Liver (tissue), 9 donors: ENCODE results near the gene POLD3. TPM values are rescaled to one million over a fixed set of nuclear protein-coding genes. Genes with fewer than 3 reads are reported as not detected.

Experiments
- DNase-seq: peaks from one replicate; pipeline ENCODE4 v3.0.0-alpha.2; 2017; ENCODE audit warnings: low spot score
- H3K27ac ChIP-seq, 2 donors: one replicate each; pipeline ENCODE4 v1.7.0; 2013; ENCODE audit warnings: inconsistent platforms in 2 of 2, low read length in 2 of 2, control low read depth in 1 of 2, low read depth in 1 of 2, mild to moderate bottlenecking in 1 of 2
- H3K27me3 ChIP-seq, 4 donors: one replicate each; pipeline versions ENCODE4 v1.6.1 to v1.7.0; 2013; ENCODE audit warnings: low read length in 3 of 4, inconsistent platforms in 1 of 4, mild to moderate bottlenecking in 1 of 4, moderate library complexity in 1 of 4; ENCODE audit not compliant: control insufficient read depth in 4 of 4, insufficient read depth in 4 of 4
- H3K36me3 ChIP-seq, 4 donors: one replicate each; pipeline versions ENCODE4 v1.6.1 to v1.7.0; 2013; ENCODE audit warnings: low read length in 3 of 4, mild to moderate bottlenecking in 3 of 4, low read depth in 1 of 4, moderate library complexity in 1 of 4; ENCODE audit not compliant: control insufficient read depth in 4 of 4, insufficient read depth in 3 of 4
- H3K4me1 ChIP-seq, 4 donors: one replicate each; pipeline versions ENCODE4 v1.6.1 to v1.7.0; 2013; ENCODE audit warnings: low read length in 3 of 4, mild to moderate bottlenecking in 3 of 4, moderate library complexity in 1 of 4; ENCODE audit not compliant: control insufficient read depth in 4 of 4, insufficient read depth in 4 of 4
- H3K4me3 ChIP-seq, 3 donors: one replicate each; pipeline versions ENCODE4 v1.6.1 to v1.7.0; 2013; ENCODE audit warnings: low read length in 3 of 3, control low read depth in 1 of 3, low read depth in 1 of 3, mild to moderate bottlenecking in 1 of 3
- H3K9ac ChIP-seq, 2 donors: one replicate each; pipeline ENCODE4 v1.7.0; 2013; ENCODE audit warnings: low read length in 2 of 2, mild to moderate bottlenecking in 2 of 2, moderate library complexity in 2 of 2, control low read depth in 1 of 2, low read depth in 1 of 2
- H3K9me3 ChIP-seq, 4 donors: one replicate each; pipeline versions ENCODE4 v1.6.1 to v1.7.0; 2013; ENCODE audit warnings: low read length in 3 of 4; ENCODE audit not compliant: control insufficient read depth in 4 of 4
- EGR1 ChIP-seq, 2 donors: IDR thresholded peaks; 2 replicates each; pipeline ENCODE4 v1.6.1; 2016 to 2018; ENCODE audit warnings: antibody characterized with exemption in 2 of 2, low read depth in 2 of 2
- FOXA1 ChIP-seq: IDR thresholded peaks from 2 replicates; pipeline ENCODE4 v1.6.1; 2016; ENCODE audit warnings: antibody characterized with exemption
- FOXA2 ChIP-seq: IDR thresholded peaks from 2 replicates; pipeline ENCODE4 v1.6.1; 2016; ENCODE audit warnings: antibody characterized with exemption
- GABPA ChIP-seq, 2 donors: IDR thresholded peaks in 1 of 2; conservative IDR thresholded peaks in 1 of 2; 2 replicates each; pipeline ENCODE4 v1.6.1; 2016; ENCODE audit warnings: antibody characterized with exemption in 2 of 2, mild to moderate bottlenecking in 1 of 2, moderate library complexity in 1 of 2
- HNF4A ChIP-seq, 2 donors: conservative IDR thresholded peaks; 2 replicates each; pipeline ENCODE4 v1.6.1; 2016; ENCODE audit warnings: antibody characterized with exemption in 2 of 2, mild to moderate bottlenecking in 2 of 2
- HNF4G ChIP-seq: IDR thresholded peaks from 2 replicates; pipeline ENCODE4 v1.6.1; 2016; ENCODE audit warnings: antibody characterized with exemption
- JUND ChIP-seq, 2 donors: IDR thresholded peaks; 2 replicates each; pipeline ENCODE4 v1.6.1; 2016; ENCODE audit warnings: antibody characterized with exemption in 2 of 2
- NR2F2 ChIP-seq: IDR thresholded peaks from 2 replicates; pipeline ENCODE4 v1.6.1; 2016; ENCODE audit warnings: antibody characterized with exemption
- RAD21 ChIP-seq, 2 donors: IDR thresholded peaks; 2 replicates each; pipeline ENCODE4 v1.6.1; 2016; ENCODE audit warnings: antibody characterized with exemption in 2 of 2, mild to moderate bottlenecking in 2 of 2
- RXRA ChIP-seq, 2 donors: IDR thresholded peaks; 2 replicates each; pipeline ENCODE4 v1.6.1; 2017 to 2018; ENCODE audit warnings: antibody characterized with exemption in 2 of 2, mild to moderate bottlenecking in 1 of 2
- SP1 ChIP-seq: IDR thresholded peaks from 2 replicates; pipeline ENCODE4 v1.6.1; 2018; ENCODE audit warnings: antibody characterized with exemption, mild to moderate bottlenecking
- TAF1 ChIP-seq: conservative IDR thresholded peaks from 2 replicates; pipeline ENCODE4 v1.6.1; 2016; ENCODE audit warnings: antibody characterized with exemption, mild to moderate bottlenecking
- WGBS: extraction: QIAGEN DNeasy Blood & Tissue Kit; methylation state at CpG from one replicate; pipeline ENCODE4 v1.1.7; 2013; 5-methylcytosine and 5-hydroxymethylcytosine counted together
- polyA plus RNA-seq, 2 donors: library from polyadenylated mRNA; stranded (reverse) in 1 of 2; unstranded in 1 of 2; fragments of 200-250 nt in 1 of 2; fragments of >200 nt in 1 of 2; fragmentation: Nextera tagmentation in 1 of 2; extraction: Ambion mirVana in 1 of 2; gene quantifications; one replicate each; pipeline versions ENCODE4 v1.2.1 to v1.2.3, GENCODE V29; 2013 to 2015
- total RNA-seq, 2 donors: library from RNA; depleted of rRNA; stranded (reverse); fragments of >200 nt; gene quantifications; one replicate each; pipeline ENCODE4 v1.2.3, GENCODE V29; 2014
- TF ChIP-seq, protein P1 (sequence below): fragments of 150-350 bp; IDR thresholded peaks from 2 replicates; pipeline ENCODE4 v1.5.1; 2017; ENCODE audit warnings: improper control_type of control experiment, low read depth, low read length; ENCODE audit not compliant: missing input control
- TF ChIP-seq, protein P2 (sequence below): IDR thresholded peaks from 2 replicates; pipeline ENCODE4 v1.6.1; 2016; ENCODE audit warnings: antibody characterized with exemption
- TF ChIP-seq, protein P3 (sequence below): IDR thresholded peaks from 2 replicates; pipeline ENCODE4 v1.6.1; 2016; ENCODE audit warnings: antibody characterized with exemption, mild to moderate bottlenecking
- TF ChIP-seq, protein P4 (sequence below): IDR thresholded peaks from 2 replicates; pipeline ENCODE4 v1.6.1; 2016; ENCODE audit warnings: antibody characterized with exemption
- TF ChIP-seq, protein P5 (sequence below): IDR thresholded peaks from 2 replicates; pipeline ENCODE4 v1.6.1; 2016; ENCODE audit warnings: antibody characterized with exemption
- donor health status: healthy.
- donor health status: healthy.
- donor health status: healthy.
- donor health status: healthy.
- donor health status: healthy.

The POLD3 gene
- total and polyA plus RNA-seq, 4 donors: 3.0 to 8.3 (median 5.0) TPM

DNA sequence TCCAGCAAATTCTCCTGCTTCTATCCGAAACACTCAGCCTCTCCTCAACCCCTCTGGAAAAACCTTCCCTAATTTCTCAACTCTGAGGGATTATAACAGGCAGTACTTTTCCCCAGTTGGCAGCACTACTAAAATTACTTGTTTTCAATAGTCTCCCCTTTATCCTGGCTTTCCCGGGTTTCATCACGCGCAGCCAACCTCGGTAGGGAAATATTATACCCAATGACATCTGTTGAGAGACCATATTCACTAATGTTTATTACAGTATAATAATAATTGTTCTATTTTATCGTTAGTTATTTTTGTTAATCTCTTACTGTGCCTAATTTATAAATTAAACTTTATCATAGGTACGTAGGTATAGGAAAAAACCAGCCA lies 330 bp upstream of the POLD3 start:
- TF ChIP-seq EGR1 (IDR thresholded peaks at IDR 0.05; ENCODE audit: low read depth in 2 of 2) (no peak), FOXA2 (peak; percentile 6), RXRA (IDR thresholded peaks at IDR 0.05) (no peak)
- H3K4me3 ChIP-seq: peak overlapping the region in 2 of 3 donors; percentile 81 to 93
- peak overlapping the region in 1 of 2 donors; percentile 45 for H3K9ac ChIP-seq
- no peak overlapping the region for H3K27ac ChIP-seq
- H3K27me3 ChIP-seq: no peaks in the 10 kb centered on the region
- 19% methylated on average over 7 of the region's 7 CpGs for WGBS
- peaks cover 0 to 2% (median 0%) of the 10 kb centered on the region in 4 donors for H3K36me3 ChIP-seq
- no peak for DNase-seq
- peaks cover 0 to 15% (median 7%) of the 10 kb centered on the region in 4 donors for H3K4me1 ChIP-seq
- H3K9me3 ChIP-seq: no peaks in the 10 kb centered on the region

DNA sequence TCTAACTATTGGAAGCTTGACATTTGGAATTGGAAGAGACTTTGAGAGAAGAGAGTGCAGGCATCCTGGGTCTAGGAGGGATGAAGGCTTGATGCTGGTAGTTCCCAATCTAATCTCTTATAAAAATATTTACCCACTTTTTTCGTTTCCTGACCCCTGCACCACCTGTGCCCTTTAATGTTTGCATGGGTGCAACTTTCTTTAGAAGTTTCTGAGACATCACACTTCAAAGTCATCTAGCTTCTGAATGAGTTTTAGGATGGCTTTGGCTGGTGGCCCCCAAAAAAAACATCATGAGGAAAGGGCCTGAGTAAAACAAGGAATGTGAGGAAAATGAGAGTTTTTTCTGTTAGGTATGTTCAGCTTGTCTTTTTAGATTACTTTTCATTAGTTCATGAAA lies 1.1 kb downstream of the POLD3 start:
- TF ChIP-seq JUND (IDR thresholded peaks at IDR 0.05) (no peak), TAF1 (no peak), RXRA (IDR thresholded peaks at IDR 0.05) (no peak), HNF4G (no peak), NR2F2 (no peak), FOXA1 (no peak), SP1 (no peak), EGR1 (IDR thresholded peaks at IDR 0.05; ENCODE audit: low read depth in 2 of 2) (no peak), FOXA2 (no peak), GABPA (IDR thresholded peaks at IDR 0.05 in 1 of 2, conservative IDR thresholded peaks at IDR 0.05 in 1 of 2) (no peak), RAD21 (IDR thresholded peaks at IDR 0.05) (no peak), HNF4A (conservative IDR thresholded peaks at IDR 0.05) (no peak)
- TF ChIP-seq, protein P1, sequence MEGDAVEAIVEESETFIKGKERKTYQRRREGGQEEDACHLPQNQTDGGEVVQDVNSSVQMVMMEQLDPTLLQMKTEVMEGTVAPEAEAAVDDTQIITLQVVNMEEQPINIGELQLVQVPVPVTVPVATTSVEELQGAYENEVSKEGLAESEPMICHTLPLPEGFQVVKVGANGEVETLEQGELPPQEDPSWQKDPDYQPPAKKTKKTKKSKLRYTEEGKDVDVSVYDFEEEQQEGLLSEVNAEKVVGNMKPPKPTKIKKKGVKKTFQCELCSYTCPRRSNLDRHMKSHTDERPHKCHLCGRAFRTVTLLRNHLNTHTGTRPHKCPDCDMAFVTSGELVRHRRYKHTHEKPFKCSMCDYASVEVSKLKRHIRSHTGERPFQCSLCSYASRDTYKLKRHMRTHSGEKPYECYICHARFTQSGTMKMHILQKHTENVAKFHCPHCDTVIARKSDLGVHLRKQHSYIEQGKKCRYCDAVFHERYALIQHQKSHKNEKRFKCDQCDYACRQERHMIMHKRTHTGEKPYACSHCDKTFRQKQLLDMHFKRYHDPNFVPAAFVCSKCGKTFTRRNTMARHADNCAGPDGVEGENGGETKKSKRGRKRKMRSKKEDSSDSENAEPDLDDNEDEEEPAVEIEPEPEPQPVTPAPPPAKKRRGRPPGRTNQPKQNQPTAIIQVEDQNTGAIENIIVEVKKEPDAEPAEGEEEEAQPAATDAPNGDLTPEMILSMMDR: no peak
- TF ChIP-seq, protein P2, sequence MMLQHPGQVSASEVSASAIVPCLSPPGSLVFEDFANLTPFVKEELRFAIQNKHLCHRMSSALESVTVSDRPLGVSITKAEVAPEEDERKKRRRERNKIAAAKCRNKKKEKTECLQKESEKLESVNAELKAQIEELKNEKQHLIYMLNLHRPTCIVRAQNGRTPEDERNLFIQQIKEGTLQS: no peak
- TF ChIP-seq, protein P3, sequence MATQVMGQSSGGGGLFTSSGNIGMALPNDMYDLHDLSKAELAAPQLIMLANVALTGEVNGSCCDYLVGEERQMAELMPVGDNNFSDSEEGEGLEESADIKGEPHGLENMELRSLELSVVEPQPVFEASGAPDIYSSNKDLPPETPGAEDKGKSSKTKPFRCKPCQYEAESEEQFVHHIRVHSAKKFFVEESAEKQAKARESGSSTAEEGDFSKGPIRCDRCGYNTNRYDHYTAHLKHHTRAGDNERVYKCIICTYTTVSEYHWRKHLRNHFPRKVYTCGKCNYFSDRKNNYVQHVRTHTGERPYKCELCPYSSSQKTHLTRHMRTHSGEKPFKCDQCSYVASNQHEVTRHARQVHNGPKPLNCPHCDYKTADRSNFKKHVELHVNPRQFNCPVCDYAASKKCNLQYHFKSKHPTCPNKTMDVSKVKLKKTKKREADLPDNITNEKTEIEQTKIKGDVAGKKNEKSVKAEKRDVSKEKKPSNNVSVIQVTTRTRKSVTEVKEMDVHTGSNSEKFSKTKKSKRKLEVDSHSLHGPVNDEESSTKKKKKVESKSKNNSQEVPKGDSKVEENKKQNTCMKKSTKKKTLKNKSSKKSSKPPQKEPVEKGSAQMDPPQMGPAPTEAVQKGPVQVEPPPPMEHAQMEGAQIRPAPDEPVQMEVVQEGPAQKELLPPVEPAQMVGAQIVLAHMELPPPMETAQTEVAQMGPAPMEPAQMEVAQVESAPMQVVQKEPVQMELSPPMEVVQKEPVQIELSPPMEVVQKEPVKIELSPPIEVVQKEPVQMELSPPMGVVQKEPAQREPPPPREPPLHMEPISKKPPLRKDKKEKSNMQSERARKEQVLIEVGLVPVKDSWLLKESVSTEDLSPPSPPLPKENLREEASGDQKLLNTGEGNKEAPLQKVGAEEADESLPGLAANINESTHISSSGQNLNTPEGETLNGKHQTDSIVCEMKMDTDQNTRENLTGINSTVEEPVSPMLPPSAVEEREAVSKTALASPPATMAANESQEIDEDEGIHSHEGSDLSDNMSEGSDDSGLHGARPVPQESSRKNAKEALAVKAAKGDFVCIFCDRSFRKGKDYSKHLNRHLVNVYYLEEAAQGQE: no peak
- TF ChIP-seq, protein P4, sequence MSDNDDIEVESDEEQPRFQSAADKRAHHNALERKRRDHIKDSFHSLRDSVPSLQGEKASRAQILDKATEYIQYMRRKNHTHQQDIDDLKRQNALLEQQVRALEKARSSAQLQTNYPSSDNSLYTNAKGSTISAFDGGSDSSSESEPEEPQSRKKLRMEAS: no peak
- TF ChIP-seq, protein P5, sequence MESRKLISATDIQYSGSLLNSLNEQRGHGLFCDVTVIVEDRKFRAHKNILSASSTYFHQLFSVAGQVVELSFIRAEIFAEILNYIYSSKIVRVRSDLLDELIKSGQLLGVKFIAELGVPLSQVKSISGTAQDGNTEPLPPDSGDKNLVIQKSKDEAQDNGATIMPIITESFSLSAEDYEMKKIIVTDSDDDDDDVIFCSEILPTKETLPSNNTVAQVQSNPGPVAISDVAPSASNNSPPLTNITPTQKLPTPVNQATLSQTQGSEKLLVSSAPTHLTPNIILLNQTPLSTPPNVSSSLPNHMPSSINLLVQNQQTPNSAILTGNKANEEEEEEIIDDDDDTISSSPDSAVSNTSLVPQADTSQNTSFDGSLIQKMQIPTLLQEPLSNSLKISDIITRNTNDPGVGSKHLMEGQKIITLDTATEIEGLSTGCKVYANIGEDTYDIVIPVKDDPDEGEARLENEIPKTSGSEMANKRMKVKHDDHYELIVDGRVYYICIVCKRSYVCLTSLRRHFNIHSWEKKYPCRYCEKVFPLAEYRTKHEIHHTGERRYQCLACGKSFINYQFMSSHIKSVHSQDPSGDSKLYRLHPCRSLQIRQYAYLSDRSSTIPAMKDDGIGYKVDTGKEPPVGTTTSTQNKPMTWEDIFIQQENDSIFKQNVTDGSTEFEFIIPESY: no peak
- H3K9ac ChIP-seq: peak overlapping the region; percentile 73 to 79

More for the DNA sequence above, 1.1 kb downstream of the POLD3 start:
- DNase-seq: no peak
- WGBS: 2% methylated on average over 1 of the region's 1 CpG
- peak overlapping the region; percentile 81 to 93 (median 90) for H3K4me3 ChIP-seq
- H3K36me3 ChIP-seq: peaks cover 0 to 3% (median 1%) of the 10 kb centered on the region in 4 donors
- H3K4me1 ChIP-seq: peaks cover 0 to 15% (median 7%) of the 10 kb centered on the region in 4 donors
- H3K27me3 ChIP-seq: no peaks in the 10 kb centered on the region
- no peak overlapping the region for H3K27ac ChIP-seq
- no peaks in the 10 kb centered on the region for H3K9me3 ChIP-seq
